K562 (cell line): ENCODE data around the gene CELA1. TPM values are rescaled to one million over a fixed set of nuclear protein-coding genes. Genes with fewer than 3 reads are reported as not detected.
A peak's percentile ranks its signal among the peaks of the same experiment; 100 is the strongest.

Experiments
- ATAC-seq: fragments of 200-7000 bp; cut with Tn5 transposase; 3 replicates; pipeline ENCODE4 v1.9.1; 2020; ENCODE audit warnings: moderate library complexity
- BruUV-seq: library from RNA; stranded (reverse); fragments of 400-500 nt; replicated peaks from 2 replicates; lab custom pipeline; 2021; lab: Mats Ljungman, UMichigan
- CTCF ChIA-PET: fragments of 300-600 bp; formaldehyde crosslinking; extraction: SDS; loops from one replicate; lab custom pipeline; 2021; ENCODE audit warnings: low intra/inter-chr PET ratio; lab: Yijun Ruan, JAX
- POLR2A ChIA-PET: fragments of 300-600, 350-650 bp; sonication (Branson Sonifier 250); formaldehyde crosslinking; extraction: SDS; loops from one replicate; lab custom pipeline; 2021; ENCODE audit warnings: antibody characterized with exemption, inconsistent platforms; lab: Yijun Ruan, JAX
- DNase-seq, 4 experiments: peaks; one replicate each; pipeline versions ENCODE4 v3.0.0 to v3.0.0-alpha.2; 2011 to 2018; ENCODE audit warnings: low spot score in 3 of 4, mixed read lengths in 3 of 4; ENCODE audit errors: extremely low read depth in 1 of 4
- FAIRE-seq: peaks from 2 replicates; lab custom pipeline; 2011; peaks lifted over from hg19 to GRCh38; lab: Jason Lieb, UNC
- H2AFZ ChIP-seq: 2 replicates; pipeline ENCODE4 v1.6.0; 2011; ENCODE audit warnings: low read depth, low read length, control low read depth, inconsistent platforms
- H3K27ac ChIP-seq: fragments of 200-600 bp; 3 replicates; pipeline ENCODE4 v1.8.0; 2011; ENCODE audit warnings: low read depth, mild to moderate bottlenecking, control low read depth, inconsistent platforms, low read length, moderate library complexity, mixed read lengths; ENCODE audit errors: extremely low read depth
- H3K27me3 ChIP-seq, 2 experiments: fragments of 300-600 bp in 1 of 2; 2 replicates in 1 of 2; 3 replicates in 1 of 2; pipeline versions ENCODE4 v1.6.0 to v1.8.0; 2011; ENCODE audit warnings: inconsistent platforms in 2 of 2, low read length in 2 of 2, mild to moderate bottlenecking in 1 of 2, mixed read lengths in 1 of 2, moderate library complexity in 1 of 2; ENCODE audit not compliant: control insufficient read depth in 2 of 2, insufficient read depth in 2 of 2
- H3K36me3 ChIP-seq: fragments of 300-600 bp; 3 replicates; pipeline ENCODE4 v1.8.0; 2011; ENCODE audit warnings: mild to moderate bottlenecking, low read length, inconsistent platforms; ENCODE audit not compliant: control insufficient read depth, insufficient read depth
- H3K4me1 ChIP-seq, 2 experiments: fragments of 200-600 bp in 1 of 2; replicated peaks in 1 of 2; 2 replicates in 1 of 2; 3 replicates in 1 of 2; pipeline versions ENCODE4 v1.5.1 to v1.8.0; 2011; ENCODE audit warnings: inconsistent platforms in 2 of 2, low read length in 2 of 2, mild to moderate bottlenecking in 1 of 2, mixed read lengths in 1 of 2, moderate library complexity in 1 of 2; ENCODE audit not compliant: control insufficient read depth in 2 of 2, insufficient read depth in 2 of 2
- H3K4me2 ChIP-seq: 2 replicates; pipeline ENCODE4 v1.6.1; 2011; ENCODE audit warnings: low read length, control low read depth, inconsistent platforms, mixed read lengths; ENCODE audit not compliant: insufficient read depth
- H3K4me3 ChIP-seq: fragments of 200-600 bp; sonication (generic), shearing (Covaris generic); 2 replicates; pipeline ENCODE4 v1.5.1; 2016; ENCODE audit warnings: control low read depth, inconsistent platforms
- H3K79me2 ChIP-seq: fragments of 200-600 bp; 3 replicates; pipeline ENCODE4 v1.8.0; 2011; ENCODE audit warnings: low read length, inconsistent platforms; ENCODE audit not compliant: control insufficient read depth, insufficient read depth
- H3K9ac ChIP-seq, 2 experiments: 2 replicates each; pipeline versions ENCODE4 v1.6.0 to v1.6.1; 2011; ENCODE audit warnings: low read depth in 2 of 2, low read length in 2 of 2, control low read depth in 1 of 2, inconsistent platforms in 1 of 2, mild to moderate bottlenecking in 1 of 2, mixed read lengths in 1 of 2; ENCODE audit not compliant: insufficient read depth in 1 of 2
- H3K9me1 ChIP-seq: one replicate; pipeline ENCODE4 v1.6.0; 2011; ENCODE audit warnings: inconsistent platforms, mild to moderate bottlenecking, low read length, moderate library complexity; ENCODE audit not compliant: control insufficient read depth, insufficient read depth
- H3K9me3 ChIP-seq: replicated peaks from 2 replicates; pipeline ENCODE4 v1.5.1; 2011; ENCODE audit warnings: low read depth, low read length, inconsistent platforms; ENCODE audit not compliant: control insufficient read depth, insufficient read depth
- H4K20me1 ChIP-seq: replicated peaks from 2 replicates; pipeline ENCODE4 v1.6.1; 2011; ENCODE audit warnings: low read length, inconsistent platforms, mixed read lengths; ENCODE audit not compliant: control insufficient read depth, insufficient read depth
- ARID1B ChIP-seq: fragments of 450-650 bp; IDR thresholded peaks from 2 replicates; pipeline ENCODE4 v1.6.1; 2016; ENCODE audit warnings: antibody characterized with exemption, mild to moderate bottlenecking, inconsistent platforms
- CHD1 ChIP-seq: fragments of 200-600 bp; sonication (generic); IDR thresholded peaks from one replicate; pipeline ENCODE4 v1.6.1; 2012; ENCODE audit warnings: mild to moderate bottlenecking, moderate library complexity, low read length, inconsistent platforms
- CHD2 ChIP-seq: IDR thresholded peaks from 2 replicates; pipeline ENCODE4 v1.6.1; 2011; ENCODE audit warnings: low read depth, low read length
- CREM ChIP-seq: IDR thresholded peaks from 2 replicates; pipeline ENCODE4 v1.6.1; 2014; ENCODE audit warnings: antibody characterized with exemption, low read depth
- CSDE1 ChIP-seq, 2 experiments: fragments of 450-650 bp; IDR thresholded peaks; 2 replicates each; pipeline ENCODE4 v1.6.1; 2016; ENCODE audit warnings: mild to moderate bottlenecking in 1 of 2
- FOXA3 ChIP-seq, 2 experiments: fragments of 450-650 bp in 1 of 2; sonication (generic) in 1 of 2; formaldehyde crosslinking; IDR thresholded peaks in 1 of 2; conservative IDR thresholded peaks in 1 of 2; 2 replicates each; pipeline versions ENCODE4 v1.4.0 to v1.8.0; 2020 to 2022; ENCODE audit warnings: mild to moderate bottlenecking in 2 of 2, missing genetic modification reagents in 1 of 2
- MCM5 ChIP-seq: fragments of 450-650 bp; IDR thresholded peaks from 2 replicates; pipeline ENCODE4 v1.6.1; 2016; ENCODE audit warnings: low read depth
- NCOA6 ChIP-seq: fragments of 450-650 bp; IDR thresholded peaks from 2 replicates; pipeline ENCODE4 v1.6.1; 2017; ENCODE audit warnings: mild to moderate bottlenecking
- NELFE ChIP-seq: IDR thresholded peaks from 2 replicates; pipeline ENCODE4 v1.6.1; 2011; ENCODE audit warnings: mild to moderate bottlenecking; ENCODE audit not compliant: insufficient read depth, insufficient read length
- NFIC ChIP-seq: fragments of 450-650 bp; IDR thresholded peaks from 2 replicates; pipeline ENCODE4 v1.6.1; 2017; ENCODE audit warnings: mild to moderate bottlenecking, inconsistent platforms
- PRMT5 ChIP-seq: sonication (generic); formaldehyde crosslinking; IDR thresholded peaks from 2 replicates; pipeline ENCODE4 v1.5.0; 2020; ENCODE audit warnings: missing genetic modification reagents
- TOE1 ChIP-seq, 2 experiments: fragments of 450-650 bp in 1 of 2; sonication (generic) in 1 of 2; formaldehyde crosslinking in 1 of 2; IDR thresholded peaks; 2 replicates each; pipeline versions ENCODE4 v1.7.1 to v1.8.0; 2016 to 2022; ENCODE audit warnings: borderline replicate concordance in 2 of 2, mild to moderate bottlenecking in 2 of 2, antibody characterized with exemption in 1 of 2, inconsistent platforms in 1 of 2, low read depth in 1 of 2, missing genetic modification reagents in 1 of 2, moderate library complexity in 1 of 2
- U2AF2 ChIP-seq: fragments of 200-400 bp; formaldehyde crosslinking; optimal IDR thresholded peaks from 2 replicates; pipeline ENCODE3; 2017; ENCODE audit warnings: low read depth, mild to moderate bottlenecking, low read length
- ZFP1 ChIP-seq: fragments of 450-650 bp; formaldehyde crosslinking; IDR thresholded peaks from 2 replicates; pipeline ENCODE4 v1.4.0; 2020; ENCODE audit warnings: mild to moderate bottlenecking, mixed read lengths
- ZNF175 ChIP-seq: fragments of 200-800 bp; sonication (Bioruptor generic); IDR thresholded peaks from 2 replicates; pipeline ENCODE4 v1.6.1; 2016; ENCODE audit warnings: low read depth, mild to moderate bottlenecking, missing genetic modification characterization, missing compliant biosample characterization
- ZNF212 ChIP-seq: fragments of 450-650 bp; formaldehyde crosslinking; IDR thresholded peaks from 2 replicates; pipeline ENCODE4 v1.4.0; 2020; ENCODE audit warnings: mild to moderate bottlenecking
- ZNF384 ChIP-seq: IDR thresholded peaks from 2 replicates; pipeline ENCODE4 v1.6.1; 2012; ENCODE audit warnings: low read depth, low read length, improper control_type of control experiment
- WGBS: fragments of 100-300 bp; shearing (Covaris generic); methylation state at CpG from one replicate; pipeline ENCODE4 v1.1.6; 2016; ENCODE audit warnings: low coverage, mixed read lengths; ENCODE audit not compliant: insufficient coverage; ENCODE audit errors: missing lambda C conversion rate; 5-methylcytosine and 5-hydroxymethylcytosine counted together
- in situ Hi-C: fragments of 300-500 bp; cut with MboI; formaldehyde crosslinking; loops from 4 replicates; pipeline ENCODE4 v1.15.0; 2018; ENCODE audit warnings: inconsistent platforms, mixed read lengths
- intact Hi-C: fragments of 100-400 bp; cut with micrococcal nuclease; formaldehyde crosslinking; loops from 2 replicates; pipeline ENCODE4 v1.14.2; 2022
- polyA plus RNA-seq, 8 experiments: library from polyadenylated mRNA; depleted of rRNA in 4 of 8; stranded (reverse) in 5 of 8; unstranded in 3 of 8; fragments of >200 nt; fragmentation: Nextera tagmentation in 2 of 8; fragmentation: Illumina TruSeq in 1 of 8; extraction: Ambion mirVana in 2 of 8; extraction: Trizol in 1 of 8; gene quantifications; 2 replicates each; pipeline versions ENCODE4 v1.2.1 to v1.2.3, GENCODE V29; 2011 to 2014; ENCODE audit warnings: inconsistent platforms in 1 of 8, missing spikeins in 1 of 8
- total RNA-seq, 7 experiments: library from RNA; depleted of rRNA in 6 of 7; stranded (reverse); fragments of >200 nt in 6 of 7; fragmentation: Illumina TruSeq in 2 of 7; extraction: Trizol in 2 of 7; gene quantifications; 2 replicates each; pipeline versions ENCODE4 v1.2.1 to v1.2.3, GENCODE V29; 2011 to 2021; ENCODE audit warnings: low replicate concordance in 1 of 7
- TF ChIP-seq, protein P1 (sequence below): fragments of 450-650 bp; IDR thresholded peaks from 2 replicates; pipeline ENCODE4 v1.6.1; 2017; ENCODE audit warnings: mild to moderate bottlenecking, moderate library complexity
- TF ChIP-seq, protein P2 (sequence below): fragments of 450-650 bp; IDR thresholded peaks from 2 replicates; pipeline ENCODE4 v1.6.1; 2016; ENCODE audit warnings: missing biosample characterization, missing genetic modification characterization

The CELA1 gene
- total and polyA plus RNA-seq, 9 of the 15 experiments (the other 6 are each of a cell fraction or from before 2014, with no cell fraction given): 0.06 to 0.27 (median 0.22) TPM; not detected in 6

DNA sequence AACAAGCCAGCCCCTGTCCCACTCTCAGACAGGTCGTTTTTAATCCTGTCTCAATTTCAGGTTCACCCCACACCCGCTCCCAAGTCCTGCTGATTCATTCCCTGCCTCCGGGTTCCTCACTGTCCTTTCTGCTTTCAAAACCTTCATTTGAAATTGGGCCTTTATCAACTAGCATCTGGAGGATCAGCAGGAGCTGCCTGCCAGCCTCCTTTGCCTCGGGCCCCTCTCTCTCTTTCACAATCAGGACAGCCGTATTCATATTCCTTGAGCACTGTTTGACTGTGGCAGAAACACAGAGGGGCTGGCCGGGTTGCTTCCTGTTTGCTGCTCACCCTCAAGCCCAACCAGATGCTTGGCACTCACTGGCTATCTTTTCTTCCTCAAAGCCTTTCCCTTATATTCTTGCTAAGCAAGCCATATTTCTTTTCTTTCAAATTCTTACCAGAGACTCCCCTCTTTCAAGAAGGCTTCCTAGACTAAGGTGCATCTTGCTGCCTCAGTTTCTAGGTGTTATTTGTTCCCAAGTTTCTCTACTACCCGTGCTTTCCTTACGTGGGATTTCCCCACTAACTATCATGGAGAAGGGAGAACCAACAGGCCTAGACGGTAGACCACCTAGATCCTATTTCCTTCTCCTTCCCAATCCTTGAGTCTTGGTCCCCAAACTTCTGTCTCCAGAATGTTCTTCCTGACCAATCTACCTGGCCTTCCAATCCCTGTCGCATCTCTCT is 41.8 kb upstream of the CELA1 start (continued):
- TF ChIP-seq, protein P1, sequence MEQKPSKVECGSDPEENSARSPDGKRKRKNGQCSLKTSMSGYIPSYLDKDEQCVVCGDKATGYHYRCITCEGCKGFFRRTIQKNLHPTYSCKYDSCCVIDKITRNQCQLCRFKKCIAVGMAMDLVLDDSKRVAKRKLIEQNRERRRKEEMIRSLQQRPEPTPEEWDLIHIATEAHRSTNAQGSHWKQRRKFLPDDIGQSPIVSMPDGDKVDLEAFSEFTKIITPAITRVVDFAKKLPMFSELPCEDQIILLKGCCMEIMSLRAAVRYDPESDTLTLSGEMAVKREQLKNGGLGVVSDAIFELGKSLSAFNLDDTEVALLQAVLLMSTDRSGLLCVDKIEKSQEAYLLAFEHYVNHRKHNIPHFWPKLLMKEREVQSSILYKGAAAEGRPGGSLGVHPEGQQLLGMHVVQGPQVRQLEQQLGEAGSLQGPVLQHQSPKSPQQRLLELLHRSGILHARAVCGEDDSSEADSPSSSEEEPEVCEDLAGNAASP: no peak
- TF ChIP-seq NFIC: peak; percentile 48

DNA sequence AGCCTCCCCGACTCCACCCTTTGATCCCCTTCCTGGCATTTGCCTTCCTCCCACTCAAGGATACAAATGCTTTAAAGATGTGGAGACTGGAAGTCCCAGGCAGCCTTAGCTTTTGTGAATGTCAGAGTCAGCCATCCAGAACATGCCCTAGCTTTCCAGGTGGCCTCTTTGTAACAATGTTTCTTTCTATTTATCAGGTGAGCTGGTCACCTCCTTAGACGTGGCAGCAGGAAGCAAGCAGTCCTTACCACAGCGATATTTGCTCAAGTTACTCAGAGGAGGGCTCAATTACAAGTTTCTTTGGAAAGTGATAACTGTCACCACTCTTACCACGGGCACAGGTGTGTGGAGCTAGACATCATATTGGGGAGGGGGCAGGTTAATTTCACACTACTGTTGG is 39.9 kb upstream of the CELA1 start:
- 52% methylated on average over 4 of the region's 4 CpGs for WGBS
- H3K79me2 ChIP-seq: no peaks in the 10 kb centered on the region
- H3K4me3 ChIP-seq: no peak overlapping the region
- no peaks in the 10 kb centered on the region for H3K9me1 ChIP-seq
- DNase-seq (no peak), FAIRE-seq (no peak), ATAC-seq (no peak)
- H3K4me1 ChIP-seq: peaks cover 26 to 39% of the 10 kb centered on the region in 2 experiments
- no peaks in the 10 kb centered on the region; the same call in 1 of the 2 replicates for H4K20me1 ChIP-seq
- H3K36me3 ChIP-seq: no peaks in the 10 kb centered on the region
- BruUV-seq: no TSS peak
- no peak overlapping the region for H3K4me2 ChIP-seq
- CTCF ChIA-PET: no interaction called here
- intact Hi-C loops (no loop called here), in situ Hi-C loops (no loop called here)
- POLR2A ChIA-PET: interaction anchor here (0.8 to 1.8 kb wide), 3 partner anchors 12 to 540 kb away, joined by 3 to 6 read pairs (median 3); no protein-coding TSS in a partner anchor
- no peak overlapping the region for H2AFZ ChIP-seq
- no peaks in the 10 kb centered on the region for H3K27me3 ChIP-seq
- H3K9ac ChIP-seq: no peak overlapping the region
- no peak overlapping the region for H3K27ac ChIP-seq
- TF ChIP-seq TOE1 (IDR thresholded peaks at IDR 0.05; ENCODE audit: borderline replicate concordance): no peak
- TF ChIP-seq TOE1 (CRISPR knock-in tag; IDR thresholded peaks at IDR 0.05; ENCODE audit: borderline replicate concordance, low read depth): no peak
- no peak for TF ChIP-seq NELFE
- no peak for TF ChIP-seq CREM
- no peak for TF ChIP-seq MCM5
- TF ChIP-seq CHD1: no peak
- TF ChIP-seq PRMT5 (CRISPR knock-in tag): no peak
- TF ChIP-seq CHD2: no peak
- no peak for TF ChIP-seq ZFP1 (CRISPR knock-in tag)
- TF ChIP-seq FOXA3 (CRISPR knock-in tag; conservative IDR thresholded peaks at IDR 0.05 in 1 of 2, IDR thresholded peaks at IDR 0.05 in 1 of 2): no peak
- TF ChIP-seq, protein P2, sequence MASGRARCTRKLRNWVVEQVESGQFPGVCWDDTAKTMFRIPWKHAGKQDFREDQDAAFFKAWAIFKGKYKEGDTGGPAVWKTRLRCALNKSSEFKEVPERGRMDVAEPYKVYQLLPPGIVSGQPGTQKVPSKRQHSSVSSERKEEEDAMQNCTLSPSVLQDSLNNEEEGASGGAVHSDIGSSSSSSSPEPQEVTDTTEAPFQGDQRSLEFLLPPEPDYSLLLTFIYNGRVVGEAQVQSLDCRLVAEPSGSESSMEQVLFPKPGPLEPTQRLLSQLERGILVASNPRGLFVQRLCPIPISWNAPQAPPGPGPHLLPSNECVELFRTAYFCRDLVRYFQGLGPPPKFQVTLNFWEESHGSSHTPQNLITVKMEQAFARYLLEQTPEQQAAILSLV (tag): no peak
- no peak for TF ChIP-seq NCOA6
- no peak for TF ChIP-seq U2AF2
- no peak for TF ChIP-seq ZNF175 (CRISPR knock-in tag)
- TF ChIP-seq CSDE1 (IDR thresholded peaks at IDR 0.05): no peak
- no peak for TF ChIP-seq ZNF212 (CRISPR knock-in tag)
- no peak for TF ChIP-seq ZNF384
- no peak for TF ChIP-seq ARID1B
- TF ChIP-seq, all 486 proteins: peak for 0
- no peaks in the 10 kb centered on the region for H3K9me3 ChIP-seq
